ENCODE results near the gene RXYLT1. TPM values are rescaled to one million over a fixed set of nuclear protein-coding genes. Genes with fewer than 3 reads are reported as not detected.

RXYLT1 gene
- total and polyA plus RNA-seq, 2 experiments from 2014 or later, result 17.1 to 22.9 TPM

- no peaks in the 10 kb centered on the region for H3K79me2 ChIP-seq
- no peaks in the 10 kb centered on the region for H3K36me3 ChIP-seq (replicated peaks; ENCODE audit: insufficient read depth, low read depth)
- no peaks in the 10 kb centered on the region for H4K20me1 ChIP-seq (ENCODE audit: insufficient read depth, poor library complexity, severe bottlenecking)
- no peaks in the 10 kb centered on the region for H3K9me2 ChIP-seq (replicated peaks; ENCODE audit: insufficient read depth)
- H3K27ac ChIP-seq, result no peak overlapping the region
- 96% methylated on average over 35 of the region's 38 CpGs for WGBS (ENCODE audit: low lambda C conversion rate, missing lambda C conversion rate)
- no peaks in the 10 kb centered on the region for H3K9me3 ChIP-seq (ENCODE audit: low read depth)
- no peaks in the 10 kb centered on the region for H3K27me3 ChIP-seq
- no peak overlapping the region for H3K4me3 ChIP-seq
- H3K4me1 ChIP-seq (ENCODE audit: insufficient read depth), result no peaks in the 10 kb centered on the region
- no peak overlapping the region for H2AFZ ChIP-seq
- TF ChIP-seq EZH2phosphoT487 (IDR thresholded peaks at IDR 0.05; ENCODE audit: low read depth, severe bottlenecking, unreplicated experiment) (no peak), CTCF (IDR thresholded peaks at IDR 0.05; ENCODE audit: poor library complexity) (no peak), EZH2 (IDR thresholded peaks at IDR 0.05; ENCODE audit: borderline replicate concordance) (no peak)
- H3K4me2 ChIP-seq, result no peak overlapping the region
- DNase-seq (ENCODE audit: low spot score), result no peak
Measured at GRCh38 chr12:63821781-63822251, 42.1 kb downstream of the RXYLT1 start.

GRCh38 chr12:63822352-63822751 is 42.6 kb downstream of the RXYLT1 start:
- Histone ChIP-seq H3K4me3 (no peak overlapping the region), H3K27me3 (no peaks in the 10 kb centered on the region), H3K9me2 (replicated peaks; ENCODE audit: insufficient read depth) (no peaks in the 10 kb centered on the region), H3K4me2 (no peak overlapping the region), H3K36me3 (replicated peaks; ENCODE audit: insufficient read depth, low read depth) (no peaks in the 10 kb centered on the region), H3K79me2 (no peaks in the 10 kb centered on the region), H3K4me1 (ENCODE audit: insufficient read depth) (no peaks in the 10 kb centered on the region), H4K20me1 (ENCODE audit: insufficient read depth, poor library complexity, severe bottlenecking) (no peaks in the 10 kb centered on the region), H3K27ac (no peak overlapping the region), H3K9me3 (ENCODE audit: low read depth) (no peaks in the 10 kb centered on the region), H2AFZ (no peak overlapping the region)
- WGBS (ENCODE audit: low lambda C conversion rate, missing lambda C conversion rate), result 47% methylated on average over 6 of the region's 6 CpGs
- no peak for DNase-seq (ENCODE audit: low spot score)
- TF ChIP-seq CTCF (IDR thresholded peaks at IDR 0.05; ENCODE audit: poor library complexity), result no peak
- no peak for TF ChIP-seq EZH2phosphoT487 (IDR thresholded peaks at IDR 0.05; ENCODE audit: low read depth, severe bottlenecking, unreplicated experiment)
- TF ChIP-seq EZH2 (IDR thresholded peaks at IDR 0.05; ENCODE audit: borderline replicate concordance), result no peak

GRCh38 chr12:63823040-63823439 is 43.3 kb downstream of the RXYLT1 start:
- Histone ChIP-seq H3K9me2 (replicated peaks; ENCODE audit: insufficient read depth) (no peaks in the 10 kb centered on the region), H3K4me2 (no peak overlapping the region), H3K4me3 (no peak overlapping the region), H3K27ac (no peak overlapping the region), H3K27me3 (no peaks in the 10 kb centered on the region), H3K9me3 (ENCODE audit: low read depth) (no peaks in the 10 kb centered on the region), H4K20me1 (ENCODE audit: insufficient read depth, poor library complexity, severe bottlenecking) (no peaks in the 10 kb centered on the region), H3K4me1 (ENCODE audit: insufficient read depth) (no peaks in the 10 kb centered on the region), H2AFZ (no peak overlapping the region), H3K36me3 (replicated peaks; ENCODE audit: insufficient read depth, low read depth) (no peaks in the 10 kb centered on the region), H3K79me2 (no peaks in the 10 kb centered on the region)
- TF ChIP-seq EZH2phosphoT487 (IDR thresholded peaks at IDR 0.05; ENCODE audit: low read depth, severe bottlenecking, unreplicated experiment), result no peak
- no peak for TF ChIP-seq CTCF (IDR thresholded peaks at IDR 0.05; ENCODE audit: poor library complexity)
- TF ChIP-seq EZH2 (IDR thresholded peaks at IDR 0.05; ENCODE audit: borderline replicate concordance), result no peak
- WGBS (ENCODE audit: low lambda C conversion rate, missing lambda C conversion rate), result 96% methylated on average over 6 of the region's 6 CpGs
- no peak for DNase-seq (ENCODE audit: low spot score)

Measured in hepatocyte (in vitro differentiated cells).